IMR-90 (cell line): ENCODE measurements around the gene ELAVL1. TPM values are rescaled to one million over a fixed set of nuclear protein-coding genes. Genes with fewer than 3 reads are reported as not detected.

Source experiments
- ATAC-seq: fragments of 200-7000 bp; cut with Tn5 transposase; 2 replicates; pipeline ENCODE4 v1.9.1; 2020; ENCODE audit warnings: low read depth, mild to moderate bottlenecking, moderate library complexity
- BruUV-seq: library from RNA; stranded (reverse); fragments of 400-500 nt; replicated peaks from 2 replicates; lab custom pipeline; 2021; lab: Mats Ljungman, UMichigan
- CTCF ChIA-PET: fragments of 300-600 bp; formaldehyde crosslinking; extraction: SDS; loops from one replicate; lab custom pipeline; 2021; ENCODE audit warnings: antibody characterized with exemption; lab: Yijun Ruan, JAX
- POLR2A ChIA-PET: fragments of 300-600 bp; sonication (Branson Sonifier 250); formaldehyde crosslinking; loops from one replicate; lab custom pipeline; 2022; ENCODE audit warnings: antibody characterized with exemption; ENCODE audit not compliant: unreplicated experiment; lab: Charles Lee
- DNase-seq: peaks from one replicate; pipeline ENCODE4 v3.0.0; 2013
- H2AFZ ChIP-seq: replicated peaks from 2 replicates; pipeline ENCODE3; 2013; ENCODE audit warnings: low read length, mild to moderate bottlenecking; ENCODE audit not compliant: poor library complexity
- H2AK5ac ChIP-seq: 2 replicates; pipeline ENCODE4 v1.6.1; 2013; ENCODE audit warnings: low read depth, low read length, inconsistent platforms
- H2AK9ac ChIP-seq: replicated peaks from 2 replicates; pipeline ENCODE3; 2013; ENCODE audit warnings: mild to moderate bottlenecking, low read depth, low read length, moderate library complexity; ENCODE audit not compliant: poor library complexity
- H2BK120ac ChIP-seq: 2 replicates; pipeline ENCODE4 v1.6.1; 2013; ENCODE audit warnings: low read depth, low read length, inconsistent platforms
- H2BK15ac ChIP-seq: 3 replicates; pipeline ENCODE4 v1.6.1; 2013; ENCODE audit warnings: low read depth, low read length, inconsistent platforms
- H2BK20ac ChIP-seq: 2 replicates; pipeline ENCODE4 v1.6.1; 2013; ENCODE audit warnings: low read depth, mild to moderate bottlenecking, inconsistent platforms, low read length, moderate library complexity
- H2BK5ac ChIP-seq: 2 replicates; pipeline ENCODE4 v1.6.1; 2013; ENCODE audit warnings: mild to moderate bottlenecking, low read depth, low read length, inconsistent platforms; ENCODE audit not compliant: poor library complexity, severe bottlenecking
- H3K14ac ChIP-seq: replicated peaks from 2 replicates; pipeline ENCODE4 v1.6.1; 2013; ENCODE audit warnings: low read depth, low read length, inconsistent platforms
- H3K18ac ChIP-seq: 2 replicates; pipeline ENCODE4 v1.6.1; 2013; ENCODE audit warnings: low read depth, low read length, control low read depth
- H3K23ac ChIP-seq: 2 replicates; pipeline ENCODE4 v1.6.1; 2013; ENCODE audit warnings: low read depth, low read length, inconsistent platforms
- H3K27ac ChIP-seq: 2 replicates; pipeline ENCODE4 v1.5.1; 2013; ENCODE audit warnings: mild to moderate bottlenecking, control low read depth, low read length; ENCODE audit not compliant: insufficient read depth
- H3K27me3 ChIP-seq: 2 replicates; pipeline ENCODE4 v1.6.1; 2013; ENCODE audit warnings: low read length; ENCODE audit not compliant: control insufficient read depth, insufficient read depth
- H3K36me3 ChIP-seq: 2 replicates; pipeline ENCODE4 v1.6.1; 2013; ENCODE audit warnings: low read length, mixed read lengths; ENCODE audit not compliant: control insufficient read depth, insufficient read depth
- H3K4ac ChIP-seq: 2 replicates; pipeline ENCODE4 v1.6.1; 2013; ENCODE audit warnings: low read depth, low read length, inconsistent platforms
- H3K4me1 ChIP-seq: 2 replicates; pipeline ENCODE4 v1.6.1; 2013; ENCODE audit warnings: low read length, mixed read lengths; ENCODE audit not compliant: control insufficient read depth, insufficient read depth
- H3K4me2 ChIP-seq: 2 replicates; pipeline ENCODE4 v1.6.1; 2013; ENCODE audit warnings: low read depth, mild to moderate bottlenecking, control low read depth, low read length, moderate library complexity
- H3K4me3 ChIP-seq: 2 replicates; pipeline ENCODE4 v1.5.1; 2013; ENCODE audit warnings: low read depth, mild to moderate bottlenecking, control low read depth, low read length, moderate library complexity; ENCODE audit not compliant: insufficient read depth
- H3K56ac ChIP-seq: 2 replicates; pipeline ENCODE4 v1.6.1; 2013; ENCODE audit warnings: low read length, inconsistent platforms; ENCODE audit not compliant: insufficient read depth; ENCODE audit errors: extremely low read depth
- H3K79me1 ChIP-seq, 2 experiments: 2 replicates each; pipeline ENCODE4 v1.6.1; 2013; ENCODE audit warnings: low read length in 2 of 2, inconsistent platforms in 1 of 2, low read depth in 1 of 2
- H3K9ac ChIP-seq: 2 replicates; pipeline ENCODE4 v1.6.1; 2013; ENCODE audit warnings: low read depth, low read length, control low read depth
- H3K9me1 ChIP-seq: 2 replicates; pipeline ENCODE4 v1.6.1; 2013; ENCODE audit warnings: low read length, inconsistent platforms; ENCODE audit not compliant: insufficient read depth
- H3K9me3 ChIP-seq: 2 replicates; pipeline ENCODE4 v1.6.1; 2013; ENCODE audit warnings: low read length; ENCODE audit not compliant: control insufficient read depth, insufficient read depth
- H4K20me1 ChIP-seq: 2 replicates; pipeline ENCODE4 v1.6.1; 2013; ENCODE audit warnings: low read length, inconsistent platforms; ENCODE audit not compliant: insufficient read depth
- H4K5ac ChIP-seq: 2 replicates; pipeline ENCODE4 v1.6.1; 2013; ENCODE audit warnings: mild to moderate bottlenecking, low read depth, low read length, control low read depth
- H4K8ac ChIP-seq, 2 experiments: 2 replicates each; pipeline ENCODE4 v1.6.1; 2013; ENCODE audit warnings: low read depth in 2 of 2, low read length in 2 of 2, control low read depth in 1 of 2, inconsistent platforms in 1 of 2
- H4K91ac ChIP-seq: 2 replicates; pipeline ENCODE4 v1.6.1; 2013; ENCODE audit warnings: low read depth, low read length, inconsistent platforms; ENCODE audit not compliant: insufficient read depth
- CEBPB ChIP-seq: IDR thresholded peaks from 2 replicates; pipeline ENCODE4 v1.6.1; 2012; ENCODE audit warnings: low read depth, low read length, improper control_type of control experiment
- CHD1 ChIP-seq: IDR thresholded peaks from 2 replicates; pipeline ENCODE4 v1.6.1; 2012; ENCODE audit warnings: low read depth, low read length, improper control_type of control experiment
- CTCF ChIP-seq: conservative IDR thresholded peaks from 2 replicates; pipeline ENCODE4 v1.5.1; 2012; ENCODE audit warnings: mild to moderate bottlenecking, low read depth, low read length, improper control_type of control experiment
- ELK1 ChIP-seq: fragments of 150-350 bp; IDR thresholded peaks from 2 replicates; pipeline ENCODE4 v1.6.1; 2016; ENCODE audit warnings: low read depth, mild to moderate bottlenecking, low read length, moderate library complexity, borderline replicate concordance
- FOS ChIP-seq: fragments of 150-350 bp; IDR thresholded peaks from 2 replicates; pipeline ENCODE4 v1.6.1; 2016; ENCODE audit warnings: low read depth, low read length
- MAFK ChIP-seq: IDR thresholded peaks from 2 replicates; pipeline ENCODE4 v1.6.1; 2012; ENCODE audit warnings: low read depth, low read length, improper control_type of control experiment
- MAZ ChIP-seq: IDR thresholded peaks from 2 replicates; pipeline ENCODE4 v1.6.1; 2012; ENCODE audit warnings: low read depth, mild to moderate bottlenecking, low read length, improper control_type of control experiment, moderate library complexity, borderline replicate concordance
- MXI1 ChIP-seq: IDR thresholded peaks from 2 replicates; pipeline ENCODE4 v1.6.1; 2012; ENCODE audit warnings: low read depth, mild to moderate bottlenecking, low read length, moderate library complexity, borderline replicate concordance
- NFE2L2 ChIP-seq: fragments of 150-350 bp; IDR thresholded peaks from 2 replicates; pipeline ENCODE4 v1.6.1; 2016; ENCODE audit warnings: low read depth, mild to moderate bottlenecking, low read length
- POLR2A ChIP-seq: IDR thresholded peaks from 2 replicates; pipeline ENCODE4 v1.6.1; 2012; ENCODE audit warnings: mild to moderate bottlenecking, low read depth, low read length
- RAD21 ChIP-seq: IDR thresholded peaks from 2 replicates; pipeline ENCODE4 v1.6.1; 2012; ENCODE audit warnings: low read length, improper control_type of control experiment
- RCOR1 ChIP-seq: IDR thresholded peaks from 2 replicates; pipeline ENCODE4 v1.6.1; 2012; ENCODE audit warnings: mild to moderate bottlenecking, low read length, improper control_type of control experiment; ENCODE audit not compliant: insufficient replicate concordance
- RFX5 ChIP-seq: IDR thresholded peaks from 2 replicates; pipeline ENCODE4 v1.8.0; 2012; ENCODE audit warnings: low read depth, mild to moderate bottlenecking, low read length, moderate library complexity
- SMC3 ChIP-seq: fragments of 150-350 bp; IDR thresholded peaks from 2 replicates; pipeline ENCODE4 v1.6.1; 2016; ENCODE audit warnings: low read depth, mild to moderate bottlenecking, antibody characterized with exemption, low read length, moderate library complexity
- WGBS, 2 experiments: methylation state at CpG; one replicate each; pipeline versions ENCODE4 v1.1.5 to v1.1.7; 2013; ENCODE audit warnings: missing lambda C conversion rate in 2 of 2; ENCODE audit not compliant: insufficient read length in 1 of 2; ENCODE audit errors: extremely low coverage in 2 of 2; 5-methylcytosine and 5-hydroxymethylcytosine counted together
- dilution Hi-C: fragments of 300-500 bp; cut with HindIII; formaldehyde crosslinking; loops from one replicate; pipeline ENCODE4 v1.14.3; 2018; ENCODE audit warnings: low sequenced_read_pairs; ENCODE audit not compliant: unreplicated experiment
- in situ Hi-C: fragments of 300-500 bp; cut with MboI; formaldehyde crosslinking; loops from 3 replicates; pipeline ENCODE4 v1.14.3; 2019; ENCODE audit warnings: low sequenced_read_pairs, inconsistent platforms, mixed read lengths
- intact Hi-C: fragments of 100-400 bp; cut with micrococcal nuclease; formaldehyde crosslinking; loops from 2 replicates; pipeline ENCODE4 v1.10.0; 2022
- polyA plus RNA-seq, 3 experiments: library from polyadenylated mRNA; depleted of rRNA; stranded (reverse); fragments of >200 nt; gene quantifications; 2 replicates each; pipeline ENCODE4 v1.2.3, GENCODE V29; 2012; ENCODE audit warnings: low replicate concordance in 1 of 3
- total RNA-seq: library from RNA; depleted of rRNA; stranded (reverse); fragments of >200 nt; gene quantifications from 2 replicates; pipeline ENCODE4 v1.2.3, GENCODE V29; 2012
- TF ChIP-seq, protein P1 (sequence below): fragments of 150-350 bp; IDR thresholded peaks from 2 replicates; pipeline ENCODE4 v1.6.1; 2017; ENCODE audit warnings: mild to moderate bottlenecking, antibody characterized with exemption, low read length, low read depth

The ELAVL1 gene
- total and polyA plus RNA-seq, 2 of the 4 experiments (the other 2 are of a cell fraction), result 55.6 to 59.0 TPM

DNA sequence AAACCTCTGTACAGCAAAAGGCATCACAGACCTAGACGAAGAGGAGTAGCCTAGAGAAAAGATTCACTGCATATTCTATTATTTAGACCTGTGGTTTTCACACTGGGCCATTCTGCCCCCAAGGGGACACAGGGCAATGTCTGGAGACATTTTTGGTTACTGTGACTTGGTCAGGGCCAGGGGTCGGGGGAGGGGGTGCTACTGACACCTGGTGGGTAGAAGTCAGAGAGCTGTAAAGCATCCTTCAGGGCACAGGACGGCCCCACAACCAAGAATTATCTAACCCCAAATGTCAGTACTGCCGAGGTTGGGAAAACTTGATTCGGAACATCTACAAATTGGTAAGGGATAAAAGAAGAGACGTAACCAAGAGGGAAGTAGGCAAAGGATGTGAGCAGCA is 11.3 kb downstream of the ELAVL1 start:
- no peak overlapping the region for H3K4ac ChIP-seq
- no peak for DNase-seq
- no peak overlapping the region for H3K18ac ChIP-seq
- no peak overlapping the region for H3K4me3 ChIP-seq
- no peak overlapping the region for H3K4me2 ChIP-seq
- no peak overlapping the region for H3K56ac ChIP-seq
- dilution Hi-C loops (no loop called here), intact Hi-C loops (no loop called here), in situ Hi-C loops (no loop called here)
- peaks cover 18% of the 10 kb centered on the region for H3K36me3 ChIP-seq
- no peak overlapping the region for H2BK120ac ChIP-seq
- 100% methylated on average over 2 of the region's 6 CpGs; no CpG with 5 or more reads in 1 of the 2 experiments for WGBS, 2 experiments
- H2AK5ac ChIP-seq, result no peak overlapping the region
- H2AFZ ChIP-seq, result no peak overlapping the region
- no peak overlapping the region for H2AK9ac ChIP-seq
- TF ChIP-seq, protein P1, sequence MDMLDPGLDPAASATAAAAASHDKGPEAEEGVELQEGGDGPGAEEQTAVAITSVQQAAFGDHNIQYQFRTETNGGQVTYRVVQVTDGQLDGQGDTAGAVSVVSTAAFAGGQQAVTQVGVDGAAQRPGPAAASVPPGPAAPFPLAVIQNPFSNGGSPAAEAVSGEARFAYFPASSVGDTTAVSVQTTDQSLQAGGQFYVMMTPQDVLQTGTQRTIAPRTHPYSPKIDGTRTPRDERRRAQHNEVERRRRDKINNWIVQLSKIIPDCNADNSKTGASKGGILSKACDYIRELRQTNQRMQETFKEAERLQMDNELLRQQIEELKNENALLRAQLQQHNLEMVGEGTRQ, result no peak
- TF ChIP-seq SMC3, result no peak
- no peak for TF ChIP-seq MXI1
- no peak for TF ChIP-seq MAZ
- TF ChIP-seq RAD21, result no peak
- TF ChIP-seq RCOR1, result no peak
- no peak for TF ChIP-seq CHD1
- no peak for TF ChIP-seq MAFK
- no peak for TF ChIP-seq ELK1
- no peak for TF ChIP-seq POLR2A
- no peak for TF ChIP-seq RFX5
- TF ChIP-seq CTCF, result no peak
- no peak for TF ChIP-seq FOS
- no peak for TF ChIP-seq NFE2L2
- TF ChIP-seq CEBPB, result no peak
- H2BK15ac ChIP-seq, result no peak overlapping the region
- no peak overlapping the region for H2BK20ac ChIP-seq
- no peak overlapping the region for H3K27ac ChIP-seq
- CTCF ChIA-PET, result no interaction called here
- POLR2A ChIA-PET, result no interaction called here
- H3K9me3 ChIP-seq, result no peaks in the 10 kb centered on the region
- no peak overlapping the region for H4K91ac ChIP-seq
- peaks cover 35 to 79% of the 10 kb centered on the region in 2 experiments for H3K79me1 ChIP-seq
- ATAC-seq, result no peak
- H3K4me1 ChIP-seq, result peaks cover 3% of the 10 kb centered on the region
- peaks cover 91% of the 10 kb centered on the region for H4K20me1 ChIP-seq
- H3K9me1 ChIP-seq, result peaks cover 8% of the 10 kb centered on the region
- no peak overlapping the region for H4K5ac ChIP-seq
- H4K8ac ChIP-seq, result no peak overlapping the region
- H3K9ac ChIP-seq, result no peak overlapping the region
- no peak overlapping the region for H2BK5ac ChIP-seq
- no peak overlapping the region for H3K23ac ChIP-seq
- no peak overlapping the region for H3K14ac ChIP-seq
- no TSS peak for BruUV-seq
- no peaks in the 10 kb centered on the region for H3K27me3 ChIP-seq
